ENCODE results near the gene CBX7. TPM values are rescaled to one million over a fixed set of nuclear protein-coding genes. Genes with fewer than 3 reads are reported as not detected.

Gene CBX7
- total RNA-seq, 3 donors from 2014 or later, result 23.6 to 125 (median 29.2) TPM

DNA sequence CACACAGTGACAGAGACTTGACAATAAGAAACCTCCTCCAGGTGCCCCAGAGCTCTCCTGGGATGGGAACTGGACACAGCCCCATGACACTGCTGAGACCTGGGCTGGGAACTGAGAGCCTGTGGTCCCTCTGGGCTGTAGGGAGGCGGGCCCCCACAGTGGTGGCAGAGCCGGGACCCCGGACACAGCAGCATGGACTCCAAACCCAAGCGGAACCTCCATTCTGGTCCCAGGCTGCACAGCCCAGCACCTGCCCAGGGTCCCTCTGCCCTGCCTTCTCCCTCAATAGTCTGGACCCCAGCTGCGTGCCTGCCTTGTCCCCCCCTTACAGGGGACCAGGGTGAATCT, 63.8 kb downstream of the CBX7 start:
- TF ChIP-seq, protein P1, sequence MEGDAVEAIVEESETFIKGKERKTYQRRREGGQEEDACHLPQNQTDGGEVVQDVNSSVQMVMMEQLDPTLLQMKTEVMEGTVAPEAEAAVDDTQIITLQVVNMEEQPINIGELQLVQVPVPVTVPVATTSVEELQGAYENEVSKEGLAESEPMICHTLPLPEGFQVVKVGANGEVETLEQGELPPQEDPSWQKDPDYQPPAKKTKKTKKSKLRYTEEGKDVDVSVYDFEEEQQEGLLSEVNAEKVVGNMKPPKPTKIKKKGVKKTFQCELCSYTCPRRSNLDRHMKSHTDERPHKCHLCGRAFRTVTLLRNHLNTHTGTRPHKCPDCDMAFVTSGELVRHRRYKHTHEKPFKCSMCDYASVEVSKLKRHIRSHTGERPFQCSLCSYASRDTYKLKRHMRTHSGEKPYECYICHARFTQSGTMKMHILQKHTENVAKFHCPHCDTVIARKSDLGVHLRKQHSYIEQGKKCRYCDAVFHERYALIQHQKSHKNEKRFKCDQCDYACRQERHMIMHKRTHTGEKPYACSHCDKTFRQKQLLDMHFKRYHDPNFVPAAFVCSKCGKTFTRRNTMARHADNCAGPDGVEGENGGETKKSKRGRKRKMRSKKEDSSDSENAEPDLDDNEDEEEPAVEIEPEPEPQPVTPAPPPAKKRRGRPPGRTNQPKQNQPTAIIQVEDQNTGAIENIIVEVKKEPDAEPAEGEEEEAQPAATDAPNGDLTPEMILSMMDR (IDR thresholded peaks at IDR 0.05), result no peak
- DNase-seq (peak in 2 of 3 donors; percentile 14 to 27), ATAC-seq (no peak)
- intact Hi-C loops (cut with DNase I, micrococcal nuclease), result no loop called here
- Histone ChIP-seq H3K4me3 (no peak overlapping the region), H3K9me3 (no peaks in the 10 kb centered on the region), H3K4me1 (ENCODE audit: low read depth) (no peaks in the 10 kb centered on the region), H3K36me3 (ENCODE audit: low read depth) (no peaks in the 10 kb centered on the region)

DNA sequence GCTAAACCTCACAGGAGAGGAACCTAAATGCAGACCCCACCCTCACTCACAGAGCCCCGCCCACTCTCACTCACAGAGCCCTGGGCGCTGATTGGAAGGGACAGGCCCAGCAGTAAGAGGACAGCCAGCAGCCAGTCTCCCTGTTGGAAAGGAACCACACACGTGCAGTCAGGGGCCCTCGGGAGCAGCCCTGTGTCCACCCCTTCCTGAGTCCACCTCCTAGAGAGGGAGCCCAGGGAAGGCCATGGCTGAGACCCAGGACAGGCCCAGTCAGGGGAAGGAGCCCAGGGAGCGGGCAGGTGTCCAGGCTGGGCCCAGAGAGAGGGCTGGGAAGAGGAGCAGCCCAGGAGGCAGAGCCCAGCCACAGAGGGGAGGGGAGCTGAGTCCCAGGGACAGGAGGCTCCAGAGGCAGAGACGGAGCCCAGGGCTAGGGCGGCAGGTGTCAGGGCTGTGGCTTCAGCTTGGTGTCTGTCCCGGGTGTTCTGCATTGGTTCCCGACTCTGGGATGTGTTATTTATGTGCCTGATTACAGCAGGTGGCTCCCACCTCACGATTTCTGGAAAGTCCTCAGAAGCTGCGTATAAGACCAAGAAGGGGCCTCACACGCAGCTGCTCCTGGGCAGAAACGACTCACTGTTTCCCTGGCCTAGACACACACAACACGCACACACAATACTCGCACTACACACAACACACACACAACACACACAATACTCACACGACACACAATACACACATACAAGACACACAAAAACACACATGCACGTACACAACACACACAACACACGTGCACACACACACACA, 64.4 kb downstream of the CBX7 start:
- Histone ChIP-seq H3K36me3 (ENCODE audit: low read depth) (no peaks in the 10 kb centered on the region), H3K4me1 (ENCODE audit: low read depth) (no peaks in the 10 kb centered on the region), H3K4me3 (no peak overlapping the region), H3K9me3 (no peaks in the 10 kb centered on the region)
- peak in 2 of 3 donors; percentile 7 to 41 for DNase-seq
- no peak for ATAC-seq
- TF ChIP-seq, protein P1 (IDR thresholded peaks at IDR 0.05), result no peak
- intact Hi-C loops (cut with DNase I, micrococcal nuclease), result no loop called here

DNA sequence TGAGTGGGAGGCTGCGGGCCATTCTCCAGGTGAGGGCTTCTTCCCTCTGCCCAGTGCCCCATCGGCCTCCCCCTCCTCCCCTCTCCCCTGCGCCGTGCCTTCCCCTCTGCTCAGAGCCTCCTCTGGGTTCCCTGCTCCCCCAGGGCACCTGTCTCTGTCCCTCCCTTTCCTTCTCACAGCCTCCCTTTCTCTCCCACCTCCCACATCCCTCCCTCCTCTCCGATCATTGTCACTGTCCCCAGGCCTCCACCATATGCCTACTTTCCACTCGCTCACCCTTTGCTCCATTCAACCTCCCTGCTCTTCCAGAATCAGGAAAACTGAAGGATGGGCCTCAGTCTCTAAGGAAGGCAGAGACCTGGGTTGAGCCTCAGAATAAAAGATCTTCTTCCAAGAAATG, 65.4 kb downstream of the CBX7 start:
- no peak for ATAC-seq
- Histone ChIP-seq H3K9me3 (no peaks in the 10 kb centered on the region), H3K36me3 (ENCODE audit: low read depth) (no peaks in the 10 kb centered on the region), H3K4me3 (no peak overlapping the region), H3K4me1 (ENCODE audit: low read depth) (no peaks in the 10 kb centered on the region)
- peak in 1 of 3 donors; percentile 30 for DNase-seq
- intact Hi-C loops (cut with DNase I, micrococcal nuclease), result no loop called here
- TF ChIP-seq, protein P1 (IDR thresholded peaks at IDR 0.05), result no peak

DNA sequence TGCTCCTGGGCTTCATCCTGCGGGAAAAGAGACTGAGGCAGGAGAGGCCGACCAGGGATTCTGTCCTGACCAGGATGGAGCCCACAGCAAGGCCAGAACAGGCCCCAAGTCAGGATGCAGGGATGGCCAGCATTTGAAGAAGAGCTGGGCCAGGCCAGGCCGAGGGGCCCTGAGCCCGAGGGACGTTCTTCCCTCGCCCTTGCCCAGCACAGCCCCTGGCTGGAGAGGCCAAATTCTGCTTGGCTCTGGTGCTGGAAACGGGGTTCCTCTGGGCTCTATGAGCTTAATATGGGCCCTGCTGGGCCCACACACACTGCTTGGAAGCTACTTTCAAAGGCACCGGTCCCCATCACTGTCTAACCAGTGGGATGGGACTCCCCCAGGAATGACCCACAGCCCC, 67.8 kb downstream of the CBX7 start:
- no peaks in the 10 kb centered on the region for H3K36me3 ChIP-seq (ENCODE audit: low read depth)
- H3K9me3 ChIP-seq, result no peaks in the 10 kb centered on the region
- DNase-seq (peak in 2 of 3 donors; percentile 3 to 25), ATAC-seq (no peak)
- TF ChIP-seq, protein P1 (IDR thresholded peaks at IDR 0.05), result no peak
- H3K4me1 ChIP-seq (ENCODE audit: low read depth), result no peaks in the 10 kb centered on the region
- intact Hi-C loops (cut with DNase I, micrococcal nuclease), result no loop called here
- H3K4me3 ChIP-seq, result no peak overlapping the region

DNA sequence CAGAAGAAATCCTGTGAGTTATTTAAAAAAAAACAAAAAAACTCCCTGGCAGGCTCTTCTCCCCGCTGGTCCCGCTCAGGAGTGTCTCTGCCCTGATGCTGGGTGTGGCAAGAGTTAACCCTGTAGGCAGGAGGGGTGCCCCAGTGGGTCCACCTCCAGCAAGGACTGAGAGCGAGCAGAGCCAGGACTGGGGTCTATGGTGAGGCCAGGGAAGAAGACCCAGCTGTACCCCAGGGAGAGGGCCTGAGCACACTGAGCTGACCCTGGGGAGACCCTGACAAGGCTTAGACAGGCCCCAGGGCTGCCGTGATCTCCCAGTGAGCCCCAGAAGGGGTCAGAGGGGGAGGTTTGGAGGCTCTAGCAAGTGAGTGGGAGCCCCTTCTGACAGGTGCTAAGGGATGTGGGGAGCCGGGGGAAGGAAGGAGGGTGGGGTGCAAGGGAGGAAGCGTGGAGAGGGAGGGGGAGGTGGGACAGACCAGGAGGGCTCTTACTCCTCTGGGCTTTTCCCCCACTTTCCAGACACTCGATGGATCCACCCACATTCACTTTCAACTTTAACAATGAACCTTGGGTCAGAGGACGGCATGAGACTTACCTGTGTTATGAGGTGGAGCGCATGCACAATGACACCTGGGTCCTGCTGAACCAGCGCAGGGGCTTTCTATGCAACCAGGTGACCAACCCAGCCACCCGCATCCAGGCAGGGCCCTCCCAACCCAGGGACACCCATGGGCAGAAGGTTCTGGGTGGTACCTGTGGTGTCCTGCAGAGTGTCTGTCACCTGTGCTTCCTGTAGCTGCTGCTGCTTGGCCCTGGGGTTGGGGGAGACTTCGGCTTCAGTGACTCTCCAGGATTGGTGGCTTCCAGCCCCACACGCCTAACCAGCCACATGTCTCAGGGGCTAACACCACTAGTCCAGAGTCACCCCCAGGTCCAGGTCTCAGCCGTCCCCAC, 69.0 kb downstream of the CBX7 start:
- ATAC-seq, result no peak
- no peaks in the 10 kb centered on the region for H3K9me3 ChIP-seq
- intact Hi-C loops (cut with DNase I, micrococcal nuclease), result no loop called here

More for the DNA sequence above, 69.0 kb downstream of the CBX7 start:
- TF ChIP-seq, protein P1 (IDR thresholded peaks at IDR 0.05), result no peak
- H3K36me3 ChIP-seq (ENCODE audit: low read depth), result no peaks in the 10 kb centered on the region
- no peak overlapping the region for H3K4me3 ChIP-seq
- H3K4me1 ChIP-seq (ENCODE audit: low read depth), result no peaks in the 10 kb centered on the region
- DNase-seq, result peak in 2 of 3 donors; percentile 14 to 29

Measured in mucosa of descending colon (tissue), 3 donors.